Ramos (cell line): ENCODE measurements around the gene UMOD.

ENCODE experiments used
- in situ Hi-C: fragments of 300-500 bp; cut with MboI; formaldehyde crosslinking; loops from one replicate; pipeline ENCODE4 v1.14.3; 2022; ENCODE audit warnings: low sequenced_read_pairs; ENCODE audit not compliant: unreplicated experiment

The UMOD gene

GRCh38 chr16:20308266-20308665 lies 44.2 kb downstream of the UMOD start:
- in situ Hi-C loops: no loop called here

GRCh38 chr16:20307791-20308190 lies 44.7 kb downstream of the UMOD start:
- in situ Hi-C loops: no loop called here

GRCh38 chr16:20307240-20307671 lies 45.3 kb downstream of the UMOD start:
- in situ Hi-C loops: no loop called here

GRCh38 chr16:20306401-20306800 lies 46.1 kb downstream of the UMOD start:
- in situ Hi-C loops: no loop called here

DNA sequence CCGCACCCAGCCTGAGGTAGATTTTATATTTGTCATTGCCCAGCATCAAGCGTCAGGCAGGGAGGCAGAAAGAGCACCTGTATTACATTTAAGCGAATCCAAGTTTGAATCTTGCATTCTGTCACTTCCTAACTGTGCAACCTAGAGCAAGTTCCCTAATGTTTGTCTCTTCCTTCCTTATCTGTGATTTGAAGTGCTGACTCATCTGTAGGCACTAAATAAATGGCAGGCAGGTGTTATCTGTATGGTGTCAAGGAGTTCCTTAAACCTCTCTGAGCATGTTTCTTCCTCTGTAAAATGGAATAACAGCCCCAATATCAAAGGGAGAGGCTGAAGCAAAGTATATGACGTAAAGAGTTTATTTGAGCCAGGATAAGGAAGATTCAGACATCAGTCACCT lies 49.5 kb downstream of the UMOD start:
- in situ Hi-C loops: no loop called here

DNA sequence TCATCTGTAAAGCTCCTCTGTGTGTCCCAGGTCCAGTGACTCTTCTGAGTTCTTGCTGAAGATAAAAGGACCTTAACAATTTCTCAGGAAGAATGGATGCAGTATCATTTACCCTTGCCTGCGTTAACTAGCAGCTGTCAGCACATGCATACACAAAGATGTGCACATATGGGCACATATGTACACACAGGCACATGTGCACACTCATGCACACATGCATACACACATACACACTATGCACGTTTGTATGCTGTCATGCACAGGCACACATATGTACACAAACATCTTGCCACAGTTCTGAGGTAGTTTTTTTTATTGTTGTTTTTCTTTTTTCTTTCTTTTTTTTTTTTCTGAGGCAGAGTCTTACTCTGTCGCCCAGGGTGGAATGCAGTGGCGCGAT lies 50.1 kb downstream of the UMOD start:
- in situ Hi-C loops: no loop called here

- in situ Hi-C loops: no loop called here
Measured at GRCh38 chr16:20301840-20302239, 50.7 kb downstream of the UMOD start.

- in situ Hi-C loops: no loop called here
Measured at GRCh38 chr16:20300312-20301097, 52.0 kb downstream of the UMOD start.

- in situ Hi-C loops: loop anchor here (10.0 kb wide), 1 partner anchor 394 kb away; no protein-coding TSS in a partner anchor
Measured at GRCh38 chr16:20298452-20298851, 54.1 kb downstream of the UMOD start.

DNA sequence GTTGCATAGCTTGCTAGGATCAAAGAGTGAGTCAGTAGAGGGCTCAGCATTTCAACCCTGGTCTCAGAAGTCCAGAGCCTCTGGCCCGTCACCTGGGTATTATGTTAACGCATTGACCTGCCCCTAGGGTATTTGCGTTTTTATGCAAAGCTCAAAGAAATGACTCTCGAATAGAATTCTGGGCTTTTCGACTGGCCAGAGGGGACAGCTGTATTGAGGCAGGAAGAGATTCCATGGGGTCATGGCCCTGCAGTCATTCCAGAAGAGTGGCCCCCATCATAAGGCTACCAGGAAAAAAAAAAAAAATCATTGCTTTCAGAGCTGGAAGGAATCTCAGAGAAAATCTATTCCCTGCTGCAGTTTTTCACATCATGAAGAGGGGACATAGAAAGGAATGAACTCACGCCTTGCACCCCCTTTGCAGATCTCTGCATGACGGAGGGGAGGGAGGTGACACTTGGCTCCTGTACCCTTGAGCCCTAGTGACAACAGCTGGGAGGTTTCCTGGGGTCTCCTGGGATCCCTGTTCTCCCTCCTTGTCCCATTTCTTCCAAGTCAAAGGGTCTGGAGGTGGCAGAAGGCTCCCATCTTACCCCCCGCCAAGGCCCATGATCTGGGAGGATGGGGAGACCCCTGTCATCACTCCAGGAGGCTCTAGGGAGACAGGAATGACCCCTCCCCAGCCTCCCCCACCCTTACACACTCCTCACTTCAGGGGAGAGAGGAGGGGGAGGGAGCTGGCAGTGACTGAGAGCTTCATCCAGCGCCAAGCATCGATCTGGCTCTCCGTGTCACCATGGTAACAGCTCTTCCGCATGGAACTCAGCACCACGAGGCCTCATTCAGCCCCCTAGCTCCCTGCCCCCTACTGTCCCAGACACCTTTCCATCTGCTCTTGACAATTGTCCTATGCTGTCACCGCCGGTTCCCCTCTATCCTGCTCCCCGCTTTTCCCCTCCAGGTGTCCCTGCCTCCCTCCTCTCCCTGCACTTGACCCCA lies 61.0 kb downstream of the UMOD start:
- in situ Hi-C loops: loop anchor here (10.0 kb wide), 1 partner anchor 387 kb away; no protein-coding TSS in a partner anchor

- in situ Hi-C loops: no loop called here
Measured at GRCh38 chr16:20289571-20289970, 62.9 kb downstream of the UMOD start.

- in situ Hi-C loops: no loop called here
Measured at GRCh38 chr16:20285993-20286499, 66.5 kb downstream of the UMOD start.
